Esophagus squamous epithelium (tissue), 5 donors: ENCODE data around the gene TMEM72. TPM values are rescaled to one million over a fixed set of nuclear protein-coding genes. Genes with fewer than 3 reads are reported as not detected.

Experiments used
- DNase-seq: peaks from one replicate; lab custom pipeline; 2025; lab: John Stamatoyannopoulos, UW
- H3K27ac ChIP-seq, 4 donors: fragments of 200-600 bp; sonication (generic); one replicate each; pipeline ENCODE4 v1.5.1; 2016 to 2019; ENCODE audit warnings: mild to moderate bottlenecking in 1 of 4
- H3K27me3 ChIP-seq, 4 donors: fragments of 200-600 bp; sonication (generic); 1 replicate in 3 of 4; 2 replicates in 1 of 4; pipeline versions ENCODE4 v1.5.1 to v1.6.0; 2017 to 2021; ENCODE audit warnings: antibody characterized with exemption in 1 of 4
- H3K36me3 ChIP-seq, 3 donors: fragments of 200-600 bp; sonication (generic); one replicate each; pipeline ENCODE4 v1.5.1; 2016 to 2019
- H3K4me1 ChIP-seq, 3 donors: fragments of 200-600 bp; sonication (generic); one replicate each; pipeline ENCODE4 v1.5.1; 2017 to 2019
- H3K4me3 ChIP-seq, 4 donors: fragments of 200-600 bp; sonication (generic); 1 replicate in 3 of 4; 2 replicates in 1 of 4; pipeline ENCODE4 v1.5.1; 2016 to 2019; ENCODE audit warnings: mild to moderate bottlenecking in 2 of 4, moderate library complexity in 1 of 4
- H3K9me3 ChIP-seq, 3 donors: fragments of 200-600 bp; sonication (generic); one replicate each; pipeline ENCODE4 v1.5.1; 2016 to 2019
- POLR2A ChIP-seq, 4 donors: fragments of 450-650 bp; IDR thresholded peaks; one replicate each; pipeline ENCODE4 v1.6.1; 2017; ENCODE audit warnings: antibody characterized with exemption in 4 of 4, mild to moderate bottlenecking in 4 of 4, moderate library complexity in 3 of 4
- WGBS, 2 donors: methylation state at CpG; one replicate each; pipeline ENCODE4 v1.1.5; 2018; 5-methylcytosine and 5-hydroxymethylcytosine counted together
- intact Hi-C: fragments of 100-400 bp; cut with DNase I; formaldehyde crosslinking; loops from one replicate; pipeline ENCODE4 v1.15.0; 2022
- total RNA-seq, 4 donors: library from RNA; depleted of rRNA; stranded (reverse); fragments of >200 nt; gene quantifications; one replicate each; pipeline ENCODE4 v1.1.0, GENCODE V29; 2016
- TF ChIP-seq, protein P1 (sequence below), 6 experiments: fragments of 450-650 bp in 4 of 6; fragments of 200-600 bp in 2 of 6; sonication (generic) in 2 of 6; IDR thresholded peaks; one replicate each; pipeline ENCODE4 v1.5.1; 2016 to 2019; ENCODE audit warnings: antibody characterized with exemption in 6 of 6, mild to moderate bottlenecking in 4 of 6, moderate library complexity in 4 of 6
- donor health status: DM: yes; HTN: yes; CAD: no.

TMEM72 gene
- total RNA-seq, 4 donors from 2014 or later: not detected

DNA sequence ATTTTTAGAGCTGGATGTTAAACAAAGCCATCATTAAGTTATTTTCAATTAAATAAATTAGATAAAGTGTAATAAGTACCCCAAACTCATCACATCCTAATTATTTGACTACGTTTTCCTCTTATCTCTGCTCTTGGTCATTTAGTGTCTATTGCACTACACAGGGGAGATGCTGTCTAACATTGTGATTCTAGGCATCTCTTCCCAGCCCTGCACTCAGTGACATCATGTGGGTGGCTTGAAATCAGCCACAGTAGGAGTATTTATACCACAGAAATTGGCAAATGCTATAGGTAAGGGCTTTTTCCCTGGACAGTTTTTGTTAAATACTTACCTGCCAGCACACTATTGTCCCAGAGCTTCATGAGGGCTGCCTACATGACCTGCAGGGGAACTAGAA is 21.3 kb upstream of the TMEM72 start:
- TF ChIP-seq, protein P1, sequence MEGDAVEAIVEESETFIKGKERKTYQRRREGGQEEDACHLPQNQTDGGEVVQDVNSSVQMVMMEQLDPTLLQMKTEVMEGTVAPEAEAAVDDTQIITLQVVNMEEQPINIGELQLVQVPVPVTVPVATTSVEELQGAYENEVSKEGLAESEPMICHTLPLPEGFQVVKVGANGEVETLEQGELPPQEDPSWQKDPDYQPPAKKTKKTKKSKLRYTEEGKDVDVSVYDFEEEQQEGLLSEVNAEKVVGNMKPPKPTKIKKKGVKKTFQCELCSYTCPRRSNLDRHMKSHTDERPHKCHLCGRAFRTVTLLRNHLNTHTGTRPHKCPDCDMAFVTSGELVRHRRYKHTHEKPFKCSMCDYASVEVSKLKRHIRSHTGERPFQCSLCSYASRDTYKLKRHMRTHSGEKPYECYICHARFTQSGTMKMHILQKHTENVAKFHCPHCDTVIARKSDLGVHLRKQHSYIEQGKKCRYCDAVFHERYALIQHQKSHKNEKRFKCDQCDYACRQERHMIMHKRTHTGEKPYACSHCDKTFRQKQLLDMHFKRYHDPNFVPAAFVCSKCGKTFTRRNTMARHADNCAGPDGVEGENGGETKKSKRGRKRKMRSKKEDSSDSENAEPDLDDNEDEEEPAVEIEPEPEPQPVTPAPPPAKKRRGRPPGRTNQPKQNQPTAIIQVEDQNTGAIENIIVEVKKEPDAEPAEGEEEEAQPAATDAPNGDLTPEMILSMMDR (IDR thresholded peaks at IDR 0.05): no peak
- TF ChIP-seq POLR2A (IDR thresholded peaks at IDR 0.05): no peak
- no peak for DNase-seq
- WGBS, 2 donors: 59 to 68% methylated on average over 1 of the region's 1 CpG
- intact Hi-C loops: no loop called here
- Histone ChIP-seq H3K4me1 (no peaks in the 10 kb centered on the region), H3K4me3 (no peak overlapping the region), H3K27ac (no peak overlapping the region), H3K27me3 (no peaks in the 10 kb centered on the region), H3K36me3 (no peaks in the 10 kb centered on the region), H3K9me3 (no peaks in the 10 kb centered on the region)

DNA sequence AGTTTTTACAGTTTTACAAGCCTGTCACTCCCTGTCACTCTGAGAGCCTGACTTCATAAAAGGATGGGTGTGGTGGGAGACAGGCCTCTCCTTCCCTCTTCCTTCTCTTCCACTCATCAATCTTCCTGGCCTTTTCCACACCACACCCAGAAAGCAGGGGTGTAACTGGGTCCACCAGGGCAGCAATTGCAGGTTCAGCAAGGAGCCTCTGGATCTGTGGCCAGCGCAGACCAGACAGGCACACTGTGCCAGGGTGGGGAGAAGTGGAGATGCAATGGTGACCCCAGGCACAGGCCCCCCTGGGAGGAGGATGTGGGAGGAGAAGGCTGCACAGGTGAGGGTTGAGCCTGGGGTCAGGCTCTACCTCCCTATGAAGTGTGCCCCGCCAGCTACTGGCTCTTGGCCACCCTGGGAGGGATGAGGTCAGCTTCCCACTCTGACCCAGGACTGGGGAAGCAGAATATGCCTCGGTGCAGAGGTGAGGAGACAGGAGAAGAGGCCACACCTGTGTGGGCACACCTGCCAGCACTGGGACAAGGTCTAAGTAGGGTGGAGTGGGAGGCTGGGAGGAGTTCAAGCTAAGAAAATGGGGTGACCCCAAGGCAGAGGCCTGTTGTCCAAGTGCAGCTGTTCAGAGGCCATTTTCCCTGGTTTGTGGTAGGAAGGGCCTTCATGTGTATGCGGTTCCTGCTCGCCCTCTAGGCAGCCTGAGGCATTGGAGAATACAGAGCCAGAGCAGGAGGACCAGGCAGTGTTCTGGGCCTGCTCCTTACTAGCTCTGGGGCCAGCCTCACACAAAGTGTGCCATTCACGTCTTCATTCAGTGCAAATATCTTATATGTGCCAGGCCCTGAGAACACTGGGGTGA is 20.2 kb upstream of the TMEM72 start:
- H3K27ac ChIP-seq: no peak overlapping the region

DNA sequence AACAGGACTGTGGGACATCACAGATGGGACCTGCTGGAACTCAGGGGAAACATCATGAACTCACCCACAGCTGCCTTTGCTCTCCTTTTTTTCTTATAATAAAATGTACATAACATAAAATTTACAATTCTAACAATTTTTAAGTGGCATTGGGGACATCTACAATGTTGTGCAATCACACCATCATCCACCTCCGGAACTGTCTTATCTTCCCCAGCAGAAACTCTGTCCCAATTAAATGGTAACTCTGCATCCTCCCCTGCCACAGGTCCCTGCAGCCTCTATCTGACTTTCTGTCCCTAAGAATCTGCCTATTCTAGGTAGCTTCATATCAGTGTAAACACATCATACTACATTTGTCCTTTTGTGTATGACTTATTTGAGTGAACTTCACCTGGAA is 19.4 kb upstream of the TMEM72 start:
- no peak overlapping the region for H3K27ac ChIP-seq
- no peaks in the 10 kb centered on the region for H3K27me3 ChIP-seq
- H3K36me3 ChIP-seq: no peaks in the 10 kb centered on the region
- intact Hi-C loops: no loop called here
- 71 to 83% methylated on average over 1 of the region's 1 CpG for WGBS, 2 donors
- no peaks in the 10 kb centered on the region for H3K4me1 ChIP-seq
- TF ChIP-seq, protein P1 (IDR thresholded peaks at IDR 0.05): no peak
- TF ChIP-seq POLR2A (IDR thresholded peaks at IDR 0.05): no peak
- DNase-seq: no peak
- H3K4me3 ChIP-seq: no peak overlapping the region
- no peaks in the 10 kb centered on the region for H3K9me3 ChIP-seq

More for the DNA sequence above, 20.2 kb upstream of the TMEM72 start:
- H3K9me3 ChIP-seq: no peaks in the 10 kb centered on the region
- no peaks in the 10 kb centered on the region for H3K36me3 ChIP-seq
- no peak for TF ChIP-seq POLR2A (IDR thresholded peaks at IDR 0.05)
- TF ChIP-seq, protein P1 (IDR thresholded peaks at IDR 0.05): no peak
- no peaks in the 10 kb centered on the region for H3K27me3 ChIP-seq
- no peak overlapping the region for H3K4me3 ChIP-seq
- H3K4me1 ChIP-seq: no peaks in the 10 kb centered on the region
- intact Hi-C loops: no loop called here
- no peak for DNase-seq
- 67 to 68% methylated on average over 4 to 6 of the region's 6 CpGs for WGBS, 2 donors

DNA sequence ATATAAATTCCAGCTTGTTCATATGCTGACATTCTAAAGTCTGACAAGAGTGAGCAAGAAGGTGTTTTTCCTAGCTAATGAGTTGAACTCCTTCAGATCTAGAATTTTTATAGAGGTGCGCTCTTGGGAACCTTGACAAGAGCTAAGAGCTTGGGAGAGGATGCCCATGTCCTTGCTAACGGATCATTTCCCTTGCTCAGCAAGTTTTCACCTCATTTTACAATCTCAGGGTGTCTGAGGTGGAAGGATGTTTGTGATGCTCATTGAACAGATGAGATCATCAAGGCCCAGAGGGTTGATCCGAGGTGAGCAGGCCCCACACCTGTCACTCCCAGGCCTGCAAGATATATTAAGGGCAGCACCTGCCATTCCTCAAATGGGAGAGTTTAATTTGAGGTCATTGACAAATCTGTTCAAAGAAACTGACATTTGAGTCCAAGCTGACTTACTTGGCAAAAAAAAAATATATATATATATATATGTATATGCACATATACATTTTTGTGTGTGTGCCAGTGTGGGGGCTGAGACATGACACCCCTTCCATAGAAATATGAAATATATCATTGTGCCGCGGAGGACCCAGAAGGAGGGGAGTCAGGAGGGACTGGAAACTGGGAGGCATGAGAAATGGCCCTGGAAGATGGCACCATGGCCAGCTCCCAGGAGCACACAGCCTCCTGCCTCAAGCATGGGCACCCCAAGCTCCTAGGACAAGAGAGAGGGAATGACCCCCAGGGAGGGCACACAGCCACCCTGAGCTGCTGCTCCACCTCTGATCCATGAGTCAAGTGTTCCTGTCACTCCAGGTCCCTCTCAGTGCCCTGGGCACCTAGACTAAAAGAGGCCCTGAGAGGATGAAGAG is 17.3 kb upstream of the TMEM72 start:
- WGBS, 2 donors: 75 to 89% methylated on average over 5 of the region's 5 CpGs
- no peak overlapping the region for H3K27ac ChIP-seq
- intact Hi-C loops: no loop called here
- H3K9me3 ChIP-seq: no peaks in the 10 kb centered on the region
- H3K4me3 ChIP-seq: no peak overlapping the region
- H3K27me3 ChIP-seq: no peaks in the 10 kb centered on the region
- H3K36me3 ChIP-seq: no peaks in the 10 kb centered on the region
- TF ChIP-seq, protein P1 (IDR thresholded peaks at IDR 0.05): no peak
- no peak for TF ChIP-seq POLR2A (IDR thresholded peaks at IDR 0.05)
- H3K4me1 ChIP-seq: no peaks in the 10 kb centered on the region
- no peak for DNase-seq

DNA sequence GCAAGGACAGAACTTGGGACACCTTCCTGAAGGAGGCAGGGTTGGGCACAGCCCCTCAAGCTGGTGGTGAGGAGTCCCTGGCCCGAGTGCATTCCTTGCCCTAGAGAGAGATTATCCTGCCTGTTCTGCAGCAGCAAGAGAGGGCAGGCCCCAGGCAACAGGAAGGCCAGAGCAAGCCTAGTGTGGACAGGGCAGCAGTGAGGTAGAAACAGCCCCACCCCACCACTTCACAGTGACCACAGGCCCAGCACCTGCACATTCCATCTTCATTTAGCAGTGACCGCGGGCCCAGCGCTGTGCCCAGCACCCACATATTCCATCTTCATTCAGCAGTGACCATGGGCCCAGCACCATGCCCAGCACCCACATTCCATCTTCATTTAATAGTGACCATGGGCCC is 16.4 kb upstream of the TMEM72 start:
- Histone ChIP-seq H3K36me3 (no peaks in the 10 kb centered on the region), H3K27me3 (no peaks in the 10 kb centered on the region), H3K27ac (no peak overlapping the region), H3K4me1 (no peaks in the 10 kb centered on the region), H3K4me3 (no peak overlapping the region), H3K9me3 (no peaks in the 10 kb centered on the region)
- TF ChIP-seq, protein P1 (IDR thresholded peaks at IDR 0.05): no peak
- no peak for TF ChIP-seq POLR2A (IDR thresholded peaks at IDR 0.05)
- no peak for DNase-seq
- intact Hi-C loops: no loop called here
- WGBS, 2 donors: 87 to 90% methylated on average over 3 of the region's 4 CpGs
